GM12864 (cell line): Measurements from ENCODE around the gene TMEM45A.

Experiments
- DNase-seq: peaks from one replicate; pipeline ENCODE4 v3.0.0-alpha.2; 2011; ENCODE audit warnings: low read depth
- H3K4me3 ChIP-seq: 2 replicates; pipeline ENCODE4 v1.5.1; 2011; ENCODE audit warnings: mild to moderate bottlenecking, low read depth, low read length, control low read depth
- TF ChIP-seq, protein P1 (sequence below): IDR thresholded peaks from 2 replicates; pipeline ENCODE4 v1.5.1; 2011; ENCODE audit warnings: low read depth, mild to moderate bottlenecking, moderate library complexity, low read length, control low read depth, inconsistent platforms; ENCODE audit errors: missing control alignments

Gene TMEM45A

DNA sequence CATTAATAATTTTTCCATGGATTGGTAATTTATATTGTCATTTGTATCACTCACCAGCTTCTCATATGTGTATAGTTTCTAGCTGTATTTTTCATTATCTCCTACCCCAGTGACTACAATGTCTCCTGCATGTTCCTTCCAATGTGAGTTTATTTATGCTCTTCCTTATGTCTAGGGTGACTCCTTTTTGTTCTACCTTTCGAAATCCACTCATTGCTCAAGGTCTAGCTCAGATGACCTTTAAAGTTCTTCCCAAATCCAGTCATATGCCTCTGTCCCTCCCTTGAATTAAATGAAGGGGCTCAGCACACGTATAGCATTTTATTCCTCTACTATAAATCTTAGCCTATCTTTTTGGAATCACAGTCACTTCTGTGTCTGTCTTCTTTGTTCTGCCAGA, 53.0 kb downstream of the TMEM45A start:
- no peak for DNase-seq
- TF ChIP-seq, protein P1, sequence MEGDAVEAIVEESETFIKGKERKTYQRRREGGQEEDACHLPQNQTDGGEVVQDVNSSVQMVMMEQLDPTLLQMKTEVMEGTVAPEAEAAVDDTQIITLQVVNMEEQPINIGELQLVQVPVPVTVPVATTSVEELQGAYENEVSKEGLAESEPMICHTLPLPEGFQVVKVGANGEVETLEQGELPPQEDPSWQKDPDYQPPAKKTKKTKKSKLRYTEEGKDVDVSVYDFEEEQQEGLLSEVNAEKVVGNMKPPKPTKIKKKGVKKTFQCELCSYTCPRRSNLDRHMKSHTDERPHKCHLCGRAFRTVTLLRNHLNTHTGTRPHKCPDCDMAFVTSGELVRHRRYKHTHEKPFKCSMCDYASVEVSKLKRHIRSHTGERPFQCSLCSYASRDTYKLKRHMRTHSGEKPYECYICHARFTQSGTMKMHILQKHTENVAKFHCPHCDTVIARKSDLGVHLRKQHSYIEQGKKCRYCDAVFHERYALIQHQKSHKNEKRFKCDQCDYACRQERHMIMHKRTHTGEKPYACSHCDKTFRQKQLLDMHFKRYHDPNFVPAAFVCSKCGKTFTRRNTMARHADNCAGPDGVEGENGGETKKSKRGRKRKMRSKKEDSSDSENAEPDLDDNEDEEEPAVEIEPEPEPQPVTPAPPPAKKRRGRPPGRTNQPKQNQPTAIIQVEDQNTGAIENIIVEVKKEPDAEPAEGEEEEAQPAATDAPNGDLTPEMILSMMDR = no peak
- H3K4me3 ChIP-seq = no peak overlapping the region

DNA sequence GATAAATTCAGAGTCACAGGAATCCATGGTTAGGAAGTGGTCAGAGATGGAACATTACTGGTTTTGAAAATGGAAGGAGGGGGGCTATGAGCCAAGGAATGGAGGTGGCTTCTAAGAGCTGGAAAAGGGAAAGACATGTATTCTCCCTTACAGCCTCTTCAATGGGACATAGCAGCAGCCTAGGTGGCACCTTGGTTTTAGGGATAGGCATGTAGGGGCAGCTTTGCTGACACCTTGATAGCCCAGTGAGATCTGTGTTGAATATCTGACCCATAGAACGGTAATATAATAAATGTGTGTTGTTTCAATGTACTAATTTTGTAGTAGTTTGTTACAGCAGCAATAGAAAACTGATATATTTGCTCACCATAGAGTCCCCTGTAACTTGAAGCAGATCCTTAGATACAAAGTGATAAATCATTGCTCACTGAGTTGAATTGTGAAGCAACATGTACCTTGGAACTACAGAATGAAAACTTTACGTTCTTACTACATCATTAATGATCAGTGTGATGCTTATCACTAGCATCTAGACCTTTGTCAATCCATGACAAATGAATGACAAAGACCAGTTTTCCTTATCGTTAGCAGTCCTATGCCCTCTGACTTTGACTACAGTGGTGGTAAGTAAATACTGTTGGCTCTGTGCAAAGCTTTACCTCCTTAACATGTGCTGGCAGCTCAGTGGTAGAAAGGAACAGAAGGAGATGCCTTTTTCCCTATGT, 53.8 kb downstream of the TMEM45A start:
- no peak for DNase-seq
- TF ChIP-seq, protein P1 = no peak
- no peak overlapping the region for H3K4me3 ChIP-seq

DNA sequence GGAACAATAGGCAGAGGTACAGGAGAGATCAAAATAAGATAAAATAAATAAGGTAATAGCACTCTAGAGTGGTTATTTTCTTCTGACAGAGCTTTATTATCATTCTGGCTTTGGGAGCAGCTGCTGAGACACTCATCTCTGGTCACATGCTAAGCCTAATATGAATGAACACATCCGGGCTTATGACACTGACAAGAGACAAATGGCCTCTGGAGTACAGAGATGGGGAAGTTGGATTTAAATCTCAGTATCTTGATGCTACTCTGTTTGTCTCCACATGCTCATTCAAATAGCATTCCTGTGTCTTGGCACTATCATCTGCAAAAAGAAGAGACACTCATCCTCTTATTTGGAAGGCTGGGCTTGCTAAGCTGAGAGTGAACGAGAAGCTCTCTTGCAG, 55.6 kb downstream of the TMEM45A start:
- DNase-seq = no peak
- TF ChIP-seq, protein P1 = no peak
- no peak overlapping the region for H3K4me3 ChIP-seq

DNA sequence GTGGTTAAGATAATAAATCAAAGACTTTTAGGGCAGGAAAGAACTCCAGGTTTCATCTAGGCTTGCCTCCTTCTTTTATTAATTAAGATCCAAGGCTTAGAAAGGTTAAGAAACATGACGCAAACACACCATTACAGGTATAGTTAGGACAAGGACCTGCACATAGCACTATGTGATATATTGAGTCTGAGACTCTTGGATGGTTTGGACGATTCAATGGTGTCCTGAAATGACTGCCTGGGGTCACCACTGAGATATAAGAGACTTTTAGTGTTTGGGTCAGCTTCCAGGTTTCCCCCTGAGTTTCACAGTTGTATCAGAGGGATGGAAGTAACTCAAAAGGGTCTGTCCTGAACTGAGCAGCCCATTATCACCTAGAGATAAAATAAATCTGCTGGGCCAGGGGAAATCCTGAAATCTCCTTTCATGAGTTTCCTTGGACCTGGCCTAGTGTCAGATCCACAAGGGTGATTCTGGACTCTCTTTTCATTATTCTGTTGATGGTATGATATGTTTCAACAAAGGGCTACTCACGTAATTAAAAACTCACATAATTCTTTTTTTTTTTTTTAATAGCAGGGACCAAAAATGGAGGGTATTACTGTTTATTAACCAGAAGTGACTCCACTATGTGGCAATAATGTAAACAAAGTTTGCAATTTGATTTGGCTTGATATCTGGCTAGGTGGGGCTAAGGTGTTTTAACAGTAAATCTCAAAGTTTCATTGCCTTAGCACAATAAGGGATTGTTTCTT, 61.4 kb downstream of the TMEM45A start:
- no peak overlapping the region for H3K4me3 ChIP-seq
- DNase-seq = no peak
- TF ChIP-seq, protein P1 = no peak

DNA sequence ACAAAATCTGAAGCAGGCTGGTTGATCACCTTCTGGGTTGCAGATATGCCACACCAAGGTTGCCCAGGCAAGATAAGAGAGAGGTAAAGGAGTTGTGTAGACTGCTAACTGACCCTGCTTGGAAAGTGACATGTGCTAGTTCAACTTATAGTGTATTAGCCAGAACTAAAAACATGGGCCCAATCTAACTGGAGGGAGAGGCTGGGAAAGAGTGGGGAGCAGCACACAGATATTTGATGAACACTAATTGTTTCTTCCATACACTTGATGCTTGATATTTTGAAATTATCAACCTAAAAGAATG, 61.9 kb downstream of the TMEM45A start:
- TF ChIP-seq, protein P1 = no peak
- DNase-seq = no peak
- H3K4me3 ChIP-seq = no peak overlapping the region

DNA sequence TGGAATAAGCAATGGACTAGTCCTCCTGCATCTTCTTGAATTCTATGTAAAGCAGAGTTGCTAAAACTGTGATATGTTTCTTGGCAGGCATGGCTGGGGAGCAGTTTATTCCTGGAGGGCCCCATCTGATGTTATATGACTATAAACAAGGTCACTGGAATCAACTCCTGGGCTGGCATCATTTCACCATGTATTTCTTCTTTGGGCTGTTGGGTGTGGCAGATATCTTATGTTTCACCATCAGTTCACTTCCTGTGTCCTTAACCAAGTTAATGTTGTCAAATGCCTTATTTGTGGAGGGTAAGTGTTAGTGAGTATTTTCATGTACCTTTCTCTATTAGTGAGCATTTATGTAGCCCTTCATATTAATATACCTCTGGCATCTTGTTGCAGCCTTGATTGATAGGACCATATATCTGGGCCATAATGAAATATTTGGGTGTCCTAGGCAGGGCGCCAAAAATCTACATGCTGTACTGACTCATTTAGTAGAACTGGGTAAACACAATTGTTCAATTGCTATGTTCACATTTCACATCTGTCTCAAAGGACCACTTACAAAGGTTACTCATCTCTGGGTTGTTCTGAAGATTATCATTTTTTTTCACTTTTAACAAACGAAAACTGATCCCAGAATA, 64.4 kb downstream of the TMEM45A start:
- DNase-seq = no peak
- TF ChIP-seq, protein P1 = no peak
- no peak overlapping the region for H3K4me3 ChIP-seq
